SHP77 treated with DMSO at 0.1 percent for 48 hours (cell line): ENCODE measurements around the gene PROX2.

Experiments used
- DNase-seq: peaks from one replicate; lab custom pipeline; 2025; lab: John Stamatoyannopoulos, UW

PROX2 gene

GRCh38 chr14:74909911-74910310 is 34.0 kb upstream of the PROX2 start:
- no peak for DNase-seq

GRCh38 chr14:74909501-74909900 is 33.6 kb upstream of the PROX2 start:
- DNase-seq: no peak

- no peak for DNase-seq
Measured at GRCh38 chr14:74908861-74909341, 33.0 kb upstream of the PROX2 start.

GRCh38 chr14:74907744-74908143 is 31.8 kb upstream of the PROX2 start:
- no peak for DNase-seq

- DNase-seq: no peak
Measured at GRCh38 chr14:74906925-74907521, 31.1 kb upstream of the PROX2 start.

GRCh38 chr14:74905595-74906142 is 29.7 kb upstream of the PROX2 start:
- no peak for DNase-seq

- DNase-seq: no peak
Measured at GRCh38 chr14:74904635-74905503, 28.9 kb upstream of the PROX2 start.

- no peak for DNase-seq
Measured at GRCh38 chr14:74902941-74903705, 27.2 kb upstream of the PROX2 start.

- DNase-seq: no peak
Measured at GRCh38 chr14:74898694-74899093, 22.7 kb upstream of the PROX2 start.

- DNase-seq: no peak
Measured at GRCh38 chr14:74898083-74898482, 22.1 kb upstream of the PROX2 start.

- no peak for DNase-seq
Measured at GRCh38 chr14:74897642-74898041, 21.7 kb upstream of the PROX2 start.

GRCh38 chr14:74896400-74896799 is 20.5 kb upstream of the PROX2 start:
- no peak for DNase-seq

GRCh38 chr14:74893614-74894091 is 17.7 kb upstream of the PROX2 start:
- no peak for DNase-seq

GRCh38 chr14:74892745-74893144 is 16.8 kb upstream of the PROX2 start:
- DNase-seq: no peak

GRCh38 chr14:74891870-74892269 is 15.9 kb upstream of the PROX2 start:
- no peak for DNase-seq

- DNase-seq: no peak
Measured at GRCh38 chr14:74890262-74890661, 14.3 kb upstream of the PROX2 start.

GRCh38 chr14:74888164-74889158 is 12.5 kb upstream of the PROX2 start:
- DNase-seq: no peak

- no peak for DNase-seq
Measured at GRCh38 chr14:74886001-74886400, 10.1 kb upstream of the PROX2 start.

GRCh38 chr14:74882103-74882920 is 6.4 kb upstream of the PROX2 start:
- no peak for DNase-seq
